Mesothelial cell of epicardium (in vitro differentiated cells): ENCODE data around the gene JAGN1. TPM values are rescaled to one million over a fixed set of nuclear protein-coding genes. Genes with fewer than 3 reads are reported as not detected.
A peak's percentile ranks its signal among the peaks of the same experiment; 100 is the strongest.
"Not testable (repeated sequence)": the region's sequence is repeated elsewhere in the genome, so short reads cannot be mapped to it uniquely, and the experiment has no call there.

Source experiments
- DNase-seq, 2 experiments: peaks; one replicate each; pipeline ENCODE4 v3.0.0; 2021; ENCODE audit warnings: low spot score in 2 of 2; ENCODE audit not compliant: unreplicated experiment in 2 of 2
- H3K27ac Mint-ChIP-seq: 2 replicates; pipeline ENCODE4 v1.8.0; 2021; ENCODE audit warnings: mixed read lengths
- H3K27me3 Mint-ChIP-seq: 2 replicates; pipeline ENCODE4 v1.8.0; 2021; ENCODE audit warnings: low read depth, mixed read lengths
- H3K36me3 Mint-ChIP-seq: 2 replicates; pipeline ENCODE4 v1.8.0; 2021; ENCODE audit warnings: mixed read lengths
- H3K4me1 Mint-ChIP-seq: 2 replicates; pipeline ENCODE4 v1.8.0; 2021; ENCODE audit warnings: mixed read lengths
- H3K4me3 Mint-ChIP-seq: 2 replicates; pipeline ENCODE4 v1.8.0; 2021; ENCODE audit warnings: mild to moderate bottlenecking, moderate library complexity, mixed read lengths
- H3K9me3 Mint-ChIP-seq: 2 replicates; pipeline ENCODE4 v1.8.0; 2021; ENCODE audit warnings: mixed read lengths
- total RNA-seq: library from RNA; stranded (reverse); gene quantifications from 3 replicates; pipeline ENCODE4 v1.2.1, GENCODE V29; 2021
- TF ChIP-seq, protein P1 (sequence below): fragments of 200-600 bp; sonication (generic); IDR thresholded peaks from one replicate; pipeline ENCODE4 v1.5.0; 2021; ENCODE audit warnings: antibody characterized with exemption; ENCODE audit not compliant: unreplicated experiment

Gene JAGN1
- total RNA-seq, 1 donor from 2014 or later, result 32.1 TPM

DNA sequence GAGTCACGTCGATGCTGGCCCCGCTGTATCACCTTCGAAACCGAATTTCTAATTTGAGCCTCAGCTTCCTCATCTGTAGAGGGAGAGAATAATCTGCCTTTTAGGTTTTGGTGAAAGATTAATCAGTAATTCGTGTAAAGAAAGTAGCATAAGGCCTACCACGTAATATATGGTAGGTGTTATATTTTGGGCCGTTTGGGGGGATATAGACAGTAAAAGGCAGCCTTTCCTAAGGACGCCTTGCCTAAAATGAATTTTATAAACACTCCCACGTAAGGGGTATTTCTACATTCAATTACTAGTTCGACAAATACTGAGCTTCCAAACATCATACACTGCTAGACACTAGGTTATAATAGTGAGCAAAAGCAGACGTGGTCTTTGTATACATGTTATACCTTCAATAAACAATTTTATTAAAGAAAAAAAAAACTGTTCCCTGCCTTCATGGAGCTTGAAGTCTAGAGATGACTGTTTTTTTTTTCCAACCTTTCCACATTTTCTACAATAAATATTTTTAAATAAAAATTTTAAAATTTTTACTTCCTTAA, 737 bp downstream of the JAGN1 start:
- no peaks in the 10 kb centered on the region for H3K27me3 Mint-ChIP-seq
- peaks cover 12% of the 10 kb centered on the region for H3K4me1 Mint-ChIP-seq
- no peaks in the 10 kb centered on the region for H3K9me3 Mint-ChIP-seq
- peaks cover 14% of the 10 kb centered on the region for H3K36me3 Mint-ChIP-seq
- H3K27ac Mint-ChIP-seq, result peak overlapping the region; percentile 97
- no peak for DNase-seq
- TF ChIP-seq, protein P1, sequence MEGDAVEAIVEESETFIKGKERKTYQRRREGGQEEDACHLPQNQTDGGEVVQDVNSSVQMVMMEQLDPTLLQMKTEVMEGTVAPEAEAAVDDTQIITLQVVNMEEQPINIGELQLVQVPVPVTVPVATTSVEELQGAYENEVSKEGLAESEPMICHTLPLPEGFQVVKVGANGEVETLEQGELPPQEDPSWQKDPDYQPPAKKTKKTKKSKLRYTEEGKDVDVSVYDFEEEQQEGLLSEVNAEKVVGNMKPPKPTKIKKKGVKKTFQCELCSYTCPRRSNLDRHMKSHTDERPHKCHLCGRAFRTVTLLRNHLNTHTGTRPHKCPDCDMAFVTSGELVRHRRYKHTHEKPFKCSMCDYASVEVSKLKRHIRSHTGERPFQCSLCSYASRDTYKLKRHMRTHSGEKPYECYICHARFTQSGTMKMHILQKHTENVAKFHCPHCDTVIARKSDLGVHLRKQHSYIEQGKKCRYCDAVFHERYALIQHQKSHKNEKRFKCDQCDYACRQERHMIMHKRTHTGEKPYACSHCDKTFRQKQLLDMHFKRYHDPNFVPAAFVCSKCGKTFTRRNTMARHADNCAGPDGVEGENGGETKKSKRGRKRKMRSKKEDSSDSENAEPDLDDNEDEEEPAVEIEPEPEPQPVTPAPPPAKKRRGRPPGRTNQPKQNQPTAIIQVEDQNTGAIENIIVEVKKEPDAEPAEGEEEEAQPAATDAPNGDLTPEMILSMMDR, result no peak
- H3K4me3 Mint-ChIP-seq, result peak overlapping the region; percentile 97

DNA sequence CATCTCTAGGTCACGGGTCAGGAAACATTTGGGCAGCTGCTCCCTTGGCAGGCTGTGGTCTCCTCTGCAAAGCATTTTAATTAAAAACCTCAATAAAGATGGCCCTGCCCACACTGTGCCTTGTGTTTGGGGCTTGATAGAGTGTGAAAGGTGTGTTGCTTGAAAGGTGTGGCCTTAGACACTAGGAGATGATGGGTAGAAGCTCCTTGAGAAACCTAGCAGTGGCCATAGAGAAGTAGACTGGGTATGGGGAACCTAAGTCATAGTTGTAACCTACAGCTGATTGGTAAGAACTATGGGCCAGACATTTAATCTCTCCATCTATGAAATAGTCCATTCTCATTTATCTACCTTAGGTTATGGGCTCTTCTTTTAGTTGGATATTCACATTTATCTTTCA, 3.3 kb downstream of the JAGN1 start:
- H3K27me3 Mint-ChIP-seq, result no peaks in the 10 kb centered on the region
- TF ChIP-seq, protein P1, result no peak
- no peak for DNase-seq
- H3K27ac Mint-ChIP-seq, result no peak overlapping the region
- H3K9me3 Mint-ChIP-seq, result no peaks in the 10 kb centered on the region
- H3K4me1 Mint-ChIP-seq, result peaks cover 30% of the 10 kb centered on the region
- H3K36me3 Mint-ChIP-seq, result peaks cover 14% of the 10 kb centered on the region
- no peak overlapping the region for H3K4me3 Mint-ChIP-seq

DNA sequence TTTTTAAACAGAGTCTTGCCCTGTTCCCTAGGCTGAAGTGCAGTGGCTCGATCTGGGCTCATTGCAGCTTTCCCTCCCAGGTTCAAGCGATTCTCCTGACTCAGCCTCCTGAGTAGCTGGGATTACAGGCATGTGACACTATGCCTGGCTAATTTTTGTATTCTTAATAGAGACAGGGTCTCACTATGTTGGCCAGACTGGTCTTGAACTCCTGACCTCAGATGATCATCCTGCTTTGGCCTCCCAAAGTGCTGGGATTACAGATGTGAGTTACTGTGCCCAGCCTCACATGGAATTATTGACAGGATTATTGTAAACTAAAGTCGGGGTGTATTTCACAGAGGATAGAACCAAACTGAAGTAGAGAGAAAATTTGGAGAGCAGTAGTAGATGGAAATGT, 5.3 kb downstream of the JAGN1 start:
- DNase-seq, H3K27ac Mint-ChIP-seq, H3K9me3 Mint-ChIP-seq, H3K4me3 Mint-ChIP-seq, H3K27me3 Mint-ChIP-seq: not testable (repeated sequence)
- peaks cover 14% of the 10 kb centered on the region for H3K36me3 Mint-ChIP-seq
- peaks cover 39% of the 10 kb centered on the region for H3K4me1 Mint-ChIP-seq

DNA sequence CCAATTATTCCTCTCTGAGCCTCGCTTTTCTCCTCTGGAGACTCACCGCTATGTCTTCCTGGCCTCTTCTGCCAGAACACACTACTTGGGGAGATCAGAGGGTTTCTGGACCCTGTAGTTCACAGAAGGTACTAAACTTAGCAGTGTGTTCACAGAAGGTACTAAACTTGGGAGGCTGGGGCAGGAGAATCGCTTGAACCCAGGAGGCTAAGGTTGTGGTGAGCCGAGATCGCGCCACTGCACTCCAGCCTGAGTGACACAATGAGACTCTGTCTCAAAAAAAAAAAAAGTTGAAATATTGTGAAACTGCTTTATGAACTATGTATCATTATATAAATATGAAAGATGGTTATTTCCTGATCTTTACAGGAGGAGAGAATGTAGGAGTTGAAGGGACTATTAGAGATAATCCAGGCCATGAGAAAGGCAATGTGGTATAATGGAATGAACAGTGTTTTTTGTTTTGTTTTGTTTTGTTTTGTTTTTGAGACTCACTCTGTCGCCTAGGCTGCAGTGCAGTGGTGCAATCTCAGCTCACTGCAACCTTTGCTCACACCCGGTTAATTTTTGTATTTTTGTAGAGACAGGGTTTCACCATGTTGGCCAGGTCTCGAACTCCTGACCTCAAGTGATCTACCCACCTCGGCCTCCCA, 6.5 kb downstream of the JAGN1 start:
- H3K27ac Mint-ChIP-seq, DNase-seq, H3K4me3 Mint-ChIP-seq, H3K9me3 Mint-ChIP-seq, H3K27me3 Mint-ChIP-seq: not testable (repeated sequence)
- H3K4me1 Mint-ChIP-seq, result peaks cover 35% of the 10 kb centered on the region
- peaks cover 13% of the 10 kb centered on the region for H3K36me3 Mint-ChIP-seq

DNA sequence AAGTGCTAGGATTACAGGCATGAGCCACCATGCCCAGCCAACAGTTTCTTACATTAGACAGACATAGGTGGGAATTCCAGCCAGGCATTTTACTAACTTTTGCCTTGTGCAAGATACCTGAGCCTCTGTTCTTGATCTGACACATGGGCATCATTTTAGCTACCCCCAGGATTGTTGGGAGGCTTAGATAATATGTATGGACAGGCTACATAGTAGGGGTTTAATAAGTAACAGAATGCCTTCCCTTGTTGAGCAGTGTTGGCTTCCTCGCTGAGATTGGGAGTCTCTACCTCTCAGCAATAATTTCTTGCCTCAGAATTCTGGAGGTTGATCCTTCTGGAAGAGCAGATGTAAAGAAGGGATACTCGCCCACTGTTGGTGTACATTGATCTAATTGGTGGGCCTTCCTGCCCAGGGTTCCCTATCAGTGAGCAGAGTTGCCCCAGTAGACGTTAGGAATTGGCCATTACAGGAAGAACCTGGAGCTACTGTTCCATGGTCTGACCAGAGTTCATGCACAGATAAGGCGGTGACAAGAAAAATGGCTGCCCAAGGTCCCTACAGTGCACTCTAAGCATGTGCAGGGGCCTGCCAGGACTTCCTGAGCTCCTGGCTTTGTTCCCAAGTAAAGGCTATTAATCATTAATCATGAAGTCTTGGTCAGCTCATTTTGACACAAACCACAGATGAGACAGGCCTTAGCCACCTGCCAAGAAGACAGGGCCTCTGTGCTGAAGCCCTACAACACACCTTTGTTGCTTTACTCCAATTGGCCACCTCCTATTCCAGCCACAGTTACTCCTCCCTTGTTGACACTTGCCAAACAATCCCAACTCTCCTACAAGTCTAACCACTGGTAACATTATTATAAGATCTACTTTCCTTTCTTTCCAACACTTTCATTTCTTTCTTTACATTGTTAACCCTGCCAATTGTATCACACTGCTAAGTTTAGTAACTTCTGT, 7.3 kb downstream of the JAGN1 start:
- no peaks in the 10 kb centered on the region for H3K9me3 Mint-ChIP-seq
- peak overlapping the region; percentile 71 for H3K27ac Mint-ChIP-seq
- H3K4me1 Mint-ChIP-seq, result peaks cover 36% of the 10 kb centered on the region
- DNase-seq, result no peak
- peaks cover 9% of the 10 kb centered on the region for H3K36me3 Mint-ChIP-seq
- TF ChIP-seq, protein P1, result no peak
- no peaks in the 10 kb centered on the region for H3K27me3 Mint-ChIP-seq
- no peak overlapping the region for H3K4me3 Mint-ChIP-seq

DNA sequence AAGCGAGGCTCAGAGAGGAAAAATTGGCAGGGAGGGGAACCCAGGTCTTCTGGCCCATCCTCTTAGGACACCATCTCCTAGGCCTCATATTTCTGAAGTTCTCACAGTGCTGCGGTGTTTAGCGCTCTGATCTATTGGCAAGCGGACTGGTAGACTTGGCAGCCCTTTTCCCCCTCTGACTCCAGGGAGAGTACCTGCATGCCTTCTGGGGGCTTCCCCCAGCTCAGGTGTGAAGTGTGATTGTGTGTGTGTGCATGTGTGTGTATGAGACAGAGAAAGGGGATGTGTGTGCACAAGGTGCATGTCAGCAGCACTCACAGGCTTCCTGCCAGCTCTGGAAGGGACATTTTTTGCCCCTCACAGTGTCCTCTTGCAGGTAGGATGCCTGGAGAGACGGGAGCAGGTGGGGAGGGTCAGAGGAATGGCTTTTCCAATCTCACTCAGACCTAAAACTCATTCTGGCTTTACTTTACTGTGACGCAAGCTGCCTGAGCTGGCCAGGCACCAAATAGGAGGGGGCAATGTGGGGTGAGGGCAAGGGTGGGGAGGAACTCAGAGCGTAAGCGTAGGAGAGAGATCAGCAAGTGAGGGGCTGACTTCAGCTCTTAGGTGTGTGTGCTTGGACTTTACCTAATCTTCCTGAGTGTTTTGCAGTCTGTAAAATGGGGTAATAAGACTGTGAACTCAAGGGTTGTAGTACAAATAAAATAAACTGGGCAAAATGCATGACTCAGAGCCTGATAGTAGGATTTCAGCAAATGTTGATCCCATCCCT, 8.2 kb downstream of the JAGN1 start:
- H3K27ac Mint-ChIP-seq, result peak overlapping the region; percentile 60
- TF ChIP-seq, protein P1, result no peak
- H3K4me3 Mint-ChIP-seq, result no peak overlapping the region
- peaks cover 7% of the 10 kb centered on the region for H3K36me3 Mint-ChIP-seq
- no peaks in the 10 kb centered on the region for H3K27me3 Mint-ChIP-seq
- peaks cover 44% of the 10 kb centered on the region for H3K4me1 Mint-ChIP-seq
- no peak for DNase-seq
- no peaks in the 10 kb centered on the region for H3K9me3 Mint-ChIP-seq
